Activated CD4-positive, CD25-positive, alpha-beta regulatory T cell (primary cell): ENCODE measurements around the gene SIRT1.
A peak's percentile ranks its signal among the peaks of the same experiment; 100 is the strongest.
"Not testable (repeated sequence)": the region's sequence is repeated elsewhere in the genome, so short reads cannot be mapped to it uniquely, and the experiment has no call there.

ENCODE experiments used
- DNase-seq, 4 experiments: peaks; one replicate each; lab custom pipeline; 2025; lab: John Stamatoyannopoulos, UW

Gene SIRT1

GRCh38 chr10:67877421-67877820, 7.0 kb upstream of the SIRT1 start:
- DNase-seq, result not testable (repeated sequence)

GRCh38 chr10:67878133-67878532, 6.3 kb upstream of the SIRT1 start:
- no peak for DNase-seq

- DNase-seq, result no peak
Observed at GRCh38 chr10:67883710-67884312, 645 bp upstream of the SIRT1 start.

GRCh38 chr10:67884842-67885670, 600 bp downstream of the SIRT1 start:
- peak; percentile 41 to 70 (median 54) for DNase-seq

- DNase-seq, result no peak
Observed at GRCh38 chr10:67893637-67894036, 9.2 kb downstream of the SIRT1 start.

GRCh38 chr10:67903581-67903980, 19.1 kb downstream of the SIRT1 start:
- no peak for DNase-seq

GRCh38 chr10:67912331-67912946, 28.0 kb downstream of the SIRT1 start:
- DNase-seq, result no peak

- DNase-seq, result no peak
Observed at GRCh38 chr10:67914777-67915340, 30.4 kb downstream of the SIRT1 start.

- no peak for DNase-seq
Observed at GRCh38 chr10:67917169-67917568, 32.7 kb downstream of the SIRT1 start.

- DNase-seq, result no peak
Observed at GRCh38 chr10:67917679-67918078, 33.2 kb downstream of the SIRT1 start.

- no peak for DNase-seq
Observed at GRCh38 chr10:67921065-67921464, 36.6 kb downstream of the SIRT1 start.

GRCh38 chr10:67923551-67923950, 39.1 kb downstream of the SIRT1 start:
- DNase-seq, result no peak

- DNase-seq, result no peak
Observed at GRCh38 chr10:67924136-67924535, 39.7 kb downstream of the SIRT1 start.

- no peak for DNase-seq
Observed at GRCh38 chr10:67925449-67926005, 41.1 kb downstream of the SIRT1 start.

GRCh38 chr10:67926951-67927350, 42.5 kb downstream of the SIRT1 start:
- no peak for DNase-seq

- no peak for DNase-seq
Observed at GRCh38 chr10:67933199-67933598, 48.7 kb downstream of the SIRT1 start.

GRCh38 chr10:67934336-67934735, 49.9 kb downstream of the SIRT1 start:
- no peak for DNase-seq

- no peak for DNase-seq
Observed at GRCh38 chr10:67935223-67935622, 50.8 kb downstream of the SIRT1 start.

GRCh38 chr10:67936416-67936815, 52.0 kb downstream of the SIRT1 start:
- no peak for DNase-seq

- no peak for DNase-seq
Observed at GRCh38 chr10:67943917-67944316, 59.5 kb downstream of the SIRT1 start.

GRCh38 chr10:67955614-67956013, 71.2 kb downstream of the SIRT1 start:
- DNase-seq, result no peak

- no peak for DNase-seq
Observed at GRCh38 chr10:67959839-67960476, 75.5 kb downstream of the SIRT1 start.
